Esophagus muscularis mucosa (tissue), 3 donors: Measurements from ENCODE around the gene OR2V2.
"Not testable (repeated sequence)": the region's sequence is repeated elsewhere in the genome, so short reads cannot be mapped to it uniquely, and the experiment has no call there.

Experiments
- CTCF ChIP-seq, 3 experiments: fragments of 200-600 bp in 2 of 3; fragments of 450-650 bp in 1 of 3; sonication (generic) in 2 of 3; IDR thresholded peaks; one replicate each; pipeline ENCODE4 v1.5.1; 2017 to 2019; ENCODE audit warnings: antibody characterized with exemption in 3 of 3, mild to moderate bottlenecking in 2 of 3, moderate library complexity in 1 of 3
- POLR2A ChIP-seq: fragments of 450-650 bp; IDR thresholded peaks from one replicate; pipeline ENCODE4 v1.6.1; 2017; ENCODE audit warnings: antibody characterized with exemption, moderate library complexity, mild to moderate bottlenecking, low read depth
- POLR2AphosphoS5 ChIP-seq, 2 donors: sonication (generic); formaldehyde crosslinking; IDR thresholded peaks; one replicate each; pipeline ENCODE4 v1.6.1; 2017; ENCODE audit warnings: antibody characterized with exemption in 2 of 2

DNA sequence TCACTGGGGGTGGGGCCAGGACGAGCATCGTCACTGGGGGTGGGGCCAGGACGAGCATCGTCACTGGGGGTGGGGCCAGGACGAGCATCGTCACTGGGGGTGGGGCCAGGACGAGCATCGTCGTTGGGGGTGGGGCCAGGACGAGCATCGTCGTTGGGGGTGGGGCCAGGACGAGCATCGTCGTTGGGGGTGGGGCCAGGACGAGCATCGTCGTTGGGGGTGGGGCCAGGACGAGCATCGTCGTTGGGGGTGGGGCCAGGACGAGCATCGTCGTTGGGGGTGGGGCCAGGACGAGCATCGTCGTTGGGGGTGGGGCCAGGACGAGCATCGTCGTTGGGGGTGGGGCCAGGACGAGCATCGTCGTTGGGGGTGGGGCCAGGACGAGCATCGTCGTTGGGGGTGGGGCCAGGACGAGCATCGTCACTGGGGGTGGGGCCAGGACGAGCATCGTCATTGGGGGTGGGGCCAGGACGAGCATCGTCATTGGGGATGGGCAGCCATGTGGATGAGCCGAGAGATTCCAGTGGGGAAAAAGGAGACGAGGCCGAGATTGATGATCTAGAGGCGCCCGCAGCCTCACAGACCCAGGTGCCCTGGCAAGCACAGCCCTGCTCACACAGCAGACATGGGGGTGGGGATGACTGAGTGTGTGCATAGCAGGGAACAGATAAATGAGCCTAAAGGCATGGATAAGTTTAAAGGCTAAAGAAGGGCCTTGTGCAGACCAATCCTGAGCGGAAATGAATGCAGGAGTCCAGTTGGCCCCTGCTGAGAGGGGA lies 13.6 kb downstream of the OR2V2 start:
- TF ChIP-seq CTCF (IDR thresholded peaks at IDR 0.05); POLR2A; POLR2AphosphoS5 (IDR thresholded peaks at IDR 0.05): not testable (repeated sequence)
